ENCODE measurements around the gene MAP1LC3B2. TPM values are rescaled to one million over a fixed set of nuclear protein-coding genes. Genes with fewer than 3 reads are reported as not detected.
"Not testable (repeated sequence)": the region's sequence is repeated elsewhere in the genome, so short reads cannot be mapped to it uniquely, and the experiment has no call there.

The MAP1LC3B2 gene
- total and polyA plus RNA-seq, 2 of the 13 experiments (the other 11 are each of a cell fraction or from before 2014, with no cell fraction given) = 0.60 to 2.2 TPM

- TF ChIP-seq ZNF576 (CRISPR knock-in tag; IDR thresholded peaks at IDR 0.05) = no peak
- peak; percentile 18; the same call in 1 of the 2 replicates for TF ChIP-seq SOX5 (CRISPR knock-in tag; IDR thresholded peaks at IDR 0.05; ENCODE audit: borderline replicate concordance)
- no peak for TF ChIP-seq ARID4A (CRISPR knock-in tag; IDR thresholded peaks at IDR 0.05; ENCODE audit: borderline replicate concordance)
- TF ChIP-seq ELF1 (CRISPR knock-in tag; IDR thresholded peaks at IDR 0.05) = no peak
These were observed 4.9 kb downstream of the MAP1LC3B2 start (continued) for GRCh38 chr12:116564080-116564479.

GRCh38 chr12:116565221-116565620, 6.0 kb downstream of the MAP1LC3B2 start:
- FAIRE-seq; H3K9ac ChIP-seq (ENCODE audit: insufficient read depth, low read depth, low read length); ATAC-seq; H3K4me2 ChIP-seq (ENCODE audit: low read depth, low read length); H3K36me3 ChIP-seq (replicated peaks in 1 of 2; ENCODE audit: control insufficient read depth in 1 of 2, insufficient read depth in 2 of 2, low read length in 2 of 2); POLR2A ChIA-PET; in situ Hi-C loops (cut with HindIII; ENCODE audit: extremely low pct_ligation_motif_present, low pct_unique_long_range_greater_than_20kb); BruUV-seq (replicated peaks); H3K79me2 ChIP-seq (ENCODE audit: insufficient read depth, low read length); DNase-seq (ENCODE audit: low spot score); H3K27me3 ChIP-seq (ENCODE audit: control insufficient read depth in 1 of 2, insufficient read depth in 2 of 2, low read length in 2 of 2); CTCF ChIA-PET (ENCODE audit: low intra/inter-chr PET ratio, low total read pairs); H3K9me3 ChIP-seq (ENCODE audit: low read length); H2AFZ ChIP-seq (ENCODE audit: low read length); H3K4me1 ChIP-seq (ENCODE audit: insufficient read depth, low read length); H4K20me1 ChIP-seq (ENCODE audit: insufficient read depth, low read length); intact Hi-C loops (cut with micrococcal nuclease; ENCODE audit: unreplicated experiment); H3K27ac ChIP-seq (ENCODE audit: extremely low read length, insufficient read depth, low read length); H3K4me3 ChIP-seq (replicated peaks in 1 of 3; ENCODE audit: insufficient read depth in 1 of 3, low read depth in 2 of 3, low read length in 3 of 3): not testable (repeated sequence)
- 39% methylated on average over 7 of the region's 7 CpGs for WGBS (ENCODE audit: low lambda C conversion rate)
